HEK293T (cell line): ENCODE results near the gene AK1.

Experiments
- ELF4 ChIP-seq: fragments of 450-650 bp; IDR thresholded peaks from 2 replicates; pipeline ENCODE4 v1.6.1; 2017; ENCODE audit warnings: antibody characterized with exemption
- FOXA1 ChIP-seq: fragments of 450-650 bp; IDR thresholded peaks from 2 replicates; pipeline ENCODE4 v1.6.1; 2016; ENCODE audit warnings: mild to moderate bottlenecking
- FOXK2 ChIP-seq: fragments of 450-650 bp; IDR thresholded peaks from 2 replicates; pipeline ENCODE4 v1.6.1; 2016; ENCODE audit warnings: mild to moderate bottlenecking
- FOXM1 ChIP-seq: fragments of 450-650 bp; IDR thresholded peaks from 2 replicates; pipeline ENCODE4 v1.6.1; 2017; ENCODE audit warnings: mild to moderate bottlenecking, borderline replicate concordance
- HDGF ChIP-seq: fragments of 450-650 bp; IDR thresholded peaks from 2 replicates; pipeline ENCODE4 v1.6.1; 2017; ENCODE audit warnings: antibody characterized with exemption, borderline replicate concordance
- SP1 ChIP-seq: fragments of 450-650 bp; IDR thresholded peaks from 2 replicates; pipeline ENCODE4 v1.6.1; 2017
- SUZ12 ChIP-seq: fragments of 450-650 bp; IDR thresholded peaks from 2 replicates; pipeline ENCODE4 v1.6.1; 2016; ENCODE audit warnings: mild to moderate bottlenecking
- TARDBP ChIP-seq: fragments of 450-650 bp; IDR thresholded peaks from 2 replicates; pipeline ENCODE4 v1.6.1; 2016

- TF ChIP-seq SP1 (no peak), ELF4 (no peak), HDGF (no peak), FOXK2 (no peak), TARDBP (no peak), SUZ12 (no peak), FOXA1 (no peak), FOXM1 (no peak)
These were observed 18.3 kb upstream of the AK1 start for GRCh38 chr9:127895811-127896210.
